ENCODE data around the gene LDLRAD1. TPM values are rescaled to one million over a fixed set of nuclear protein-coding genes. Genes with fewer than 3 reads are reported as not detected.

The LDLRAD1 gene
- total RNA-seq, 2 donors from 2014 or later = not detected

DNA sequence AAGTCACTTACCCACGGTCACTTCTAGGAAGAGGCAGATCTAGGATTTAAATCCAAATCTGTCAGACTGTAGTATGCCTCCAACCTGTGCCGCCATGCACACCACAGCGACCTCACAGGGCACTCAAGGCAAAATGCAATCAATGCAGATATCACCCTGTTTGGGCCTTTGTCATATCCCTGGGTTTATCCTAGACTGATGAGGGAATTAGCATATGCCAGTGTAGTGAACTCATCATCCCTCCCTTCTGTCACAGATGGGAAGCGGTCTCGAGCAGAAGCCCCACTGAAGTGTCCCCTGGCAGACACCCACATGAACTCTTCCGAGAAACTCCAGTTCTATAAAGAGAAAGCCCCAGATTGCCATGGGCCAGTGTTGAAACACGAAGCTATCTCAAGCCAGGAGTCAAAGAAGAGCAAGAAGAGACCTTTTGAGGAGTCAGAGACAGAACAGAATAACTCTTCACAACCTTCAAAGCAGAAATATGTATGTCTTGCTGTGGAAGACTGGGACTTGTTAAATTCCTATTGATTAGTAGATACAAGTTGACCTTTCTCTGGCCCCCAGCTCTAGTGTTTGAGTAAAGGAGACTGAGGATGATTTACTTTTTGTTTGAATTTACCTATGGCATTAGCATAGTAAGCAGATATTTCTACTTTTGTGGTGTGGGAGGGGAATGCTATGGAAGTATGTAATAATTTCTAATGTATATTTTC is 50.4 kb downstream of the LDLRAD1 start:
- no peaks in the 10 kb centered on the region for H3K27me3 Mint-ChIP-seq (ENCODE audit: insufficient read depth)
- Histone ChIP-seq H3K9ac (ENCODE audit: extremely low read depth, low read length, poor library complexity, severe bottlenecking) (no peak overlapping the region), H3K27ac (ENCODE audit: low read depth, low read length) (peak overlapping the region; percentile 16), H3K27me3 (ENCODE audit: control insufficient read depth, insufficient read depth, low read length, poor library complexity, severe bottlenecking) (no peaks in the 10 kb centered on the region), H3K4me1 (ENCODE audit: control insufficient read depth, insufficient read depth, low read length) (peaks cover 6% of the 10 kb centered on the region), H3K9me3 (ENCODE audit: control insufficient read depth, low read length) (no peaks in the 10 kb centered on the region), H3K4me3 (ENCODE audit: low read length) (peak overlapping the region; percentile 8), H3K36me3 (ENCODE audit: control insufficient read depth, insufficient read depth, low read length) (peaks cover 69% of the 10 kb centered on the region)
- TF ChIP-seq CTCF (conservative IDR thresholded peaks at IDR 0.05) = peak; percentile 17
- H3K4me1 Mint-ChIP-seq = peaks cover 24% of the 10 kb centered on the region
- no peaks in the 10 kb centered on the region for H3K9me3 Mint-ChIP-seq
- no peak for DNase-seq
- H3K36me3 Mint-ChIP-seq (ENCODE audit: low read depth) = peaks cover 60% of the 10 kb centered on the region
- no peak overlapping the region for H3K4me3 Mint-ChIP-seq
- H3K27ac Mint-ChIP-seq = no peak overlapping the region
- WGBS, 2 experiments (ENCODE audit: insufficient coverage in 1 of 2, insufficient read length in 1 of 2) = 92 to 98% methylated on average over 4 to 7 of the region's 7 CpGs

DNA sequence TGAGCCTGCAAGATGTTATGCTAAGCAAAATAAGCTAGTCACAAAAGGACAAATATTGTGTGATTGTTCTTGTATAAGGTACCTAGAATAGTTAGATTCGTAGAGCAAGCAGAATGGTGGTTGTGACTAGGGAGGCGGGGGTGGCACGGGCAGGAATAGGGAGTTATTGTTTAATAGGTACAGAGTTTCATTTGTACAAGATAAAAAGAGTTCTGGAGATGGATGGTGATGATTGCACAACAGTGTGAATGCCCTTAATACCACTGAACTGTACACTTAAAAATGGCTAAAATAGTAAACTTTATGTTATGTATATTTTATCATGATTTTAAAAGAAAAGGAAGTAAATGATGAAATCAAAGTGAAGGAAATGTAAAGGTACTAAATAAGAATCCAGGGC is 51.2 kb downstream of the LDLRAD1 start:
- Histone ChIP-seq H3K9me3 (ENCODE audit: control insufficient read depth, low read length) (no peaks in the 10 kb centered on the region), H3K27ac (ENCODE audit: low read depth, low read length) (no peak overlapping the region), H3K27me3 (ENCODE audit: control insufficient read depth, insufficient read depth, low read length, poor library complexity, severe bottlenecking) (no peaks in the 10 kb centered on the region), H3K4me3 (ENCODE audit: low read length) (no peak overlapping the region), H3K9ac (ENCODE audit: extremely low read depth, low read length, poor library complexity, severe bottlenecking) (no peak overlapping the region), H3K36me3 (ENCODE audit: control insufficient read depth, insufficient read depth, low read length) (peaks cover 73% of the 10 kb centered on the region), H3K4me1 (ENCODE audit: control insufficient read depth, insufficient read depth, low read length) (peaks cover 6% of the 10 kb centered on the region)
- no peaks in the 10 kb centered on the region for H3K9me3 Mint-ChIP-seq
- H3K4me3 Mint-ChIP-seq = no peak overlapping the region
- no peak for DNase-seq
- H3K27ac Mint-ChIP-seq = no peak overlapping the region
- H3K4me1 Mint-ChIP-seq = peaks cover 24% of the 10 kb centered on the region
- peaks cover 64% of the 10 kb centered on the region for H3K36me3 Mint-ChIP-seq (ENCODE audit: low read depth)
- no peaks in the 10 kb centered on the region for H3K27me3 Mint-ChIP-seq (ENCODE audit: insufficient read depth)
- WGBS, 2 experiments (ENCODE audit: insufficient coverage in 1 of 2, insufficient read length in 1 of 2) = 89% methylated on average over 3 of the region's 3 CpGs; no CpG with 5 or more reads in 1 of the 2 experiments
- TF ChIP-seq CTCF (conservative IDR thresholded peaks at IDR 0.05) = no peak

- H3K4me3 Mint-ChIP-seq = no peak overlapping the region
- peaks cover 24% of the 10 kb centered on the region for H3K4me1 Mint-ChIP-seq
- peak; percentile 74 for DNase-seq
- H3K36me3 ChIP-seq (ENCODE audit: control insufficient read depth, insufficient read depth, low read length) = peaks cover 74% of the 10 kb centered on the region
- H3K9me3 Mint-ChIP-seq = no peaks in the 10 kb centered on the region
- 84 to 91% methylated on average over 5 of the region's 5 CpGs for WGBS, 2 experiments (ENCODE audit: insufficient coverage in 1 of 2, insufficient read length in 1 of 2)
- TF ChIP-seq CTCF (conservative IDR thresholded peaks at IDR 0.05) = no peak
- H3K36me3 Mint-ChIP-seq (ENCODE audit: low read depth) = peaks cover 57% of the 10 kb centered on the region
- no peak overlapping the region for H3K4me3 ChIP-seq (ENCODE audit: low read length)
- no peaks in the 10 kb centered on the region for H3K27me3 ChIP-seq (ENCODE audit: control insufficient read depth, insufficient read depth, low read length, poor library complexity, severe bottlenecking)
- peak overlapping the region; percentile 29 for H3K27ac Mint-ChIP-seq
- no peak overlapping the region for H3K27ac ChIP-seq (ENCODE audit: low read depth, low read length)
- no peaks in the 10 kb centered on the region for H3K27me3 Mint-ChIP-seq (ENCODE audit: insufficient read depth)
- H3K9me3 ChIP-seq (ENCODE audit: control insufficient read depth, low read length) = no peaks in the 10 kb centered on the region
- H3K4me1 ChIP-seq (ENCODE audit: control insufficient read depth, insufficient read depth, low read length) = peaks cover 6% of the 10 kb centered on the region
- H3K9ac ChIP-seq (ENCODE audit: extremely low read depth, low read length, poor library complexity, severe bottlenecking) = no peak overlapping the region
These were observed 53.9 kb downstream of the LDLRAD1 start for GRCh38 chr1:53964109-53964508.
